ENCODE data around the gene IL16. TPM values are rescaled to one million over a fixed set of nuclear protein-coding genes. Genes with fewer than 3 reads are reported as not detected.

The IL16 gene
- polyA plus RNA-seq, 1 donor (not counting 4 experiments of a cell fraction or from before 2014, with no cell fraction given), result not detected

GRCh38 chr15:81174125-81174791, 22.4 kb upstream of the IL16 start:
- no peaks in the 10 kb centered on the region for H3K36me3 ChIP-seq (ENCODE audit: control insufficient read depth in 2 of 2, extremely low read depth in 1 of 2, insufficient read depth in 2 of 2, low read length in 2 of 2)
- H3K4me2 ChIP-seq (ENCODE audit: control insufficient read depth, extremely low read depth, insufficient read depth, low read depth, low read length), result no peak overlapping the region
- H3K4me1 ChIP-seq (ENCODE audit: control insufficient read depth, extremely low read depth, insufficient read depth, low read length), result no peaks in the 10 kb centered on the region
- H3K9me3 ChIP-seq (ENCODE audit: control insufficient read depth, low read depth, low read length), result no peaks in the 10 kb centered on the region
- FAIRE-seq (no peak), DNase-seq (ENCODE audit: low read depth, low spot score) (no peak)
- no peaks in the 10 kb centered on the region for H3K9me1 ChIP-seq (ENCODE audit: control insufficient read depth, extremely low read depth, insufficient read depth, low read length)
- H4K20me1 ChIP-seq (ENCODE audit: control insufficient read depth, extremely low read depth, insufficient read depth, low read length), result no peaks in the 10 kb centered on the region
- no peaks in the 10 kb centered on the region for H3K27me3 ChIP-seq (ENCODE audit: control insufficient read depth, extremely low read depth, insufficient read depth, low read length)
- H3K79me2 ChIP-seq (ENCODE audit: control insufficient read depth, insufficient read depth, low read length), result no peaks in the 10 kb centered on the region
- no peak overlapping the region for H3K4me3 ChIP-seq (ENCODE audit: control insufficient read depth in 2 of 3, extremely low read depth in 1 of 3, insufficient read depth in 2 of 3, low read depth in 1 of 3, low read length in 3 of 3)
- no peak overlapping the region for H3K9ac ChIP-seq (ENCODE audit: control insufficient read depth, extremely low read depth, insufficient read depth, low read length)
- H3K27ac ChIP-seq (ENCODE audit: control insufficient read depth, insufficient read depth, low read length), result no peak overlapping the region
- dilution Hi-C loops (cut with MboI; ENCODE audit: extremely low pct_ligation_motif_present, low sequenced_read_pairs), result no loop called here
- TF ChIP-seq EZH2 (IDR thresholded peaks at IDR 0.05; ENCODE audit: low read length), result no peak
- no peak for TF ChIP-seq CTCF (optimal IDR thresholded peaks at IDR 0.05 in 1 of 3, IDR thresholded peaks at IDR 0.05 in 1 of 3, conservative IDR thresholded peaks at IDR 0.05 in 1 of 3; ENCODE audit: extremely low read depth in 1 of 3, insufficient read depth in 2 of 3, low read length in 3 of 3)
- H2AFZ ChIP-seq (ENCODE audit: control insufficient read depth, low read length), result no peak overlapping the region

GRCh38 chr15:81174792-81175327, 21.8 kb upstream of the IL16 start:
- no peak overlapping the region for H3K4me2 ChIP-seq (ENCODE audit: control insufficient read depth, extremely low read depth, insufficient read depth, low read depth, low read length)
- DNase-seq (ENCODE audit: low read depth, low spot score) (no peak), FAIRE-seq (no peak)
- H2AFZ ChIP-seq (ENCODE audit: control insufficient read depth, low read length), result no peak overlapping the region
- no peaks in the 10 kb centered on the region for H3K36me3 ChIP-seq (ENCODE audit: control insufficient read depth in 2 of 2, extremely low read depth in 1 of 2, insufficient read depth in 2 of 2, low read length in 2 of 2)
- no peak overlapping the region for H3K27ac ChIP-seq (ENCODE audit: control insufficient read depth, insufficient read depth, low read length)
- dilution Hi-C loops (cut with MboI; ENCODE audit: extremely low pct_ligation_motif_present, low sequenced_read_pairs), result no loop called here
- H3K9me1 ChIP-seq (ENCODE audit: control insufficient read depth, extremely low read depth, insufficient read depth, low read length), result no peaks in the 10 kb centered on the region
- no peaks in the 10 kb centered on the region for H3K27me3 ChIP-seq (ENCODE audit: control insufficient read depth, extremely low read depth, insufficient read depth, low read length)
- H3K9ac ChIP-seq (ENCODE audit: control insufficient read depth, extremely low read depth, insufficient read depth, low read length), result no peak overlapping the region
- H3K9me3 ChIP-seq (ENCODE audit: control insufficient read depth, low read depth, low read length), result no peaks in the 10 kb centered on the region
- H3K4me1 ChIP-seq (ENCODE audit: control insufficient read depth, extremely low read depth, insufficient read depth, low read length), result no peaks in the 10 kb centered on the region
- no peak overlapping the region for H3K4me3 ChIP-seq (ENCODE audit: control insufficient read depth in 2 of 3, extremely low read depth in 1 of 3, insufficient read depth in 2 of 3, low read depth in 1 of 3, low read length in 3 of 3)
- no peaks in the 10 kb centered on the region for H4K20me1 ChIP-seq (ENCODE audit: control insufficient read depth, extremely low read depth, insufficient read depth, low read length)
- no peaks in the 10 kb centered on the region for H3K79me2 ChIP-seq (ENCODE audit: control insufficient read depth, insufficient read depth, low read length)
- TF ChIP-seq EZH2 (IDR thresholded peaks at IDR 0.05; ENCODE audit: low read length) (no peak), CTCF (optimal IDR thresholded peaks at IDR 0.05 in 1 of 3, IDR thresholded peaks at IDR 0.05 in 1 of 3, conservative IDR thresholded peaks at IDR 0.05 in 1 of 3; ENCODE audit: extremely low read depth in 1 of 3, insufficient read depth in 2 of 3, low read length in 3 of 3) (no peak)

Measured in keratinocyte (primary cell).